AML-193 (cell line): ENCODE results near the gene DDX11.
"Not testable (repeated sequence)": the region's sequence is repeated elsewhere in the genome, so short reads cannot be mapped to it uniquely, and the experiment has no call there.

Experiments
- DNase-seq, 2 experiments: peaks; one replicate each; lab custom pipeline; 2025; lab: John Stamatoyannopoulos, UW

The DDX11 gene

DNA sequence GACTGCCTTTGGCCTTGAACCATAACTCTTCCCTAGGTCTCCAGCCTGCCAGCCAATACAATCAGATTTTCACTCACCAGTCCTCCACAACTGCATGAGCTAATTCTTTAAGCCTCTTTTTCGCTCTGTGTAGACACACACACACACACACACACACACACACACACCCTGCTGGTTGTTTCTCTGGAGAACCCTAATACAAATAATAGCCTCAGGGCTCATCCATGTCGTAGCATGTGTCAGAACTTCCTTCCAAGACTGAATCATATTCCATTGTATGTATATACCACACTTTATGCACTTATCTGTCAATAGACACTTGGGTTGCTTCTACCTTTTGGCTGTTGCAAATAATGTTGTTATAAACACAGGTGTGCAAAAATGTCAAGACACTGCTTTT lies 6.0 kb upstream of the DDX11 start:
- not testable (repeated sequence) for DNase-seq

DNA sequence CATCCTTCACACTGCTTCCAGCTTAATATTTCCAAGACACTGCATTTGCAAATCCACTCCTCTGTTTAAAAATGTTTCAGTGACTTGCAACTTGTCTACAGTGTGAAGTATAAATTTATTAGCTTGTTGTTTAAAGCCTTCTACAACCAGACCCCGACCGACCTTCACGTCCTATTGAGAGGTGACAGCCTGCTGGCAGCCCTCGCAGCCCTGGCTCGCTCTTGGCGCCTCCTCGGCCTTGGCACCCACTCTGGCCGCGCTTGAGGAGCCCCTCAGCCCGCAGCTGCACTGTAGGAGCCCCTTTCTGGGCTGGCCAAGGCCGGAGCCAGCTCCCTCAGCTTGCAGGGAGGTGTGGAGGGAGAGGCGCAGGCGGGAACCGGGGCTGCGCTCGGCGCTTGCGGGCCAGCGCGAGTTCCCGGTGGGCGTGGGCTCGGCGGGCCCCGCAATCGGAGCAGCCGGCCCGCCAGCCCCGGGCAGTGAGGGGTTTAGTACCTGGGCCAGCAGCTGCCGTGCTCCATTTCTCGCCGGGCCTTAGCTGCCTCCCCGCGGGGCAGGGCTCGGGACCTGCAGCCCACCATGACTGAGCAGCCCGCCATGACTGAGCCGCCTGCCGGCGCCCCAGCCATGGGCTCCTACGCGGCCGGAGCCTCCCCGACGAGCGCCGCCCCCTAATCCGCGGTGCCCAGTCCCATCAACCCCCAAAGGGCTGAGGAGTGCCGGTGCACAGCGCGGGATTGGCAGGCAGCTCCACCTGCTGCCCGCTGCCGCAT lies 2.5 kb upstream of the DDX11 start:
- not testable (repeated sequence) for DNase-seq

DNA sequence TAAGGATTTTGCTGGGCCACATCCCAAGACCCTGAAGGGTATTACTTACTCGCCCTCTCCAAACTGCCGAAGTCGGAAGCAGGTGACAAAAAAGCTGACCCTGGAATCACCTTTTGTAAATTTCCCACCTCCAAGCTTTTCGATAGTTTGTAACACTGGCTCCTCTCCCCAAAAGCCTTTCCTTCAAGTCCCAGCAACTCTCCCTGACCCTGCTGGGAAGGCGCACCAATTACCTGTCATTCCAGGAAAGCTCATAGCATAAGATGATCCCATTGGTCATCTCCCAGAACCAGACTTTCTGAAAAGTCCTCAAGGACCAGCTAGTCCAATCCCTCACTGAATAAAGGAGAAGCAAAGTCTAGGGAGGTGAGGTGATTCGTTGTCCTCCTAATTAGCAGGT lies 698 bp upstream of the DDX11 start:
- DNase-seq, result not testable (repeated sequence)

DNA sequence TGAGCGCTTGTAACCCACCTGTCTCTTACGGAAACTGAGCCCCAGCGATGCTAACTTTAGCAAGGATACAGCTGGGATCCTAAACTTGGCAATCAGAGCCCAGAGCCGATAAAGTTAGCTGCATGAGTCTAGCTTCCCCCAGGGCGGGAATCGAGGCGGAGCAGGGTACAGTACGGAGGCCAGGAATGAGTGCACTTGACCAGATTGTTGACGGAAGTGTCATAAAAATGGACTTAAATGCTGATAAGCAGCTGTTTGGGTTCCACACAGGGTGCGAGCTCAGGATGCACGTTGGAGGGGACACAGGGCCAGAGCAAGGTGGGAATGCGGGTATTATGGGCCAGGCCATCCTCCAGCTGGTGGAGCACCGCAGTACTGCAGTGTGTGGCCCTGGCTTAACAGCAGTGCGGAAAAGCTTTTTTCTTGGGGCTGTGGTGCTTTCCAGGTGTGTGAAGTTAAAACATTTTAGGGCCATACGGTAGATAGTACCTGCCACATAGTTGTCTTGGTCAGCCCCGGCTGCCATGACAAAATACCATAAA lies 744 bp downstream of the DDX11 start:
- not testable (repeated sequence) for DNase-seq

DNA sequence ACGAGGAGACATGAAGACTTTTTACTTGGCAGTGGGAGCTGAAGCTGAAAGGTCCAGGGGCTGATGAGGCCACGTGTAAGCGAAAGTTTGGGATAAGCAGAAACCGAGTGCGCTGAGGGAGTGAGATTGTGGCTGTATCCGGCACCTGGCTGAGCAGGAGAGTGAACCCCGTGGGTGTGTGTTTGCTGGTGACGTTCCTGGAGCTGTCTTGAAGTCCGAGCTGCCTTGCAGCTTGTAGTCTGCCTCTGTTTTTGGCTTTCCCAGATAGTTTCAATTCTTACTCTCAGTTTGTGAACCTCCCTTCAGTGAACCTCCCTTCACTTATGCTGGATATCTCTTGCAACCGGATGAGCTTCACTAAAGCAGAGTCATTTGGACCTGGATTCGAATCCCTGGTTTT lies 2.5 kb downstream of the DDX11 start:
- DNase-seq, result not testable (repeated sequence)

DNA sequence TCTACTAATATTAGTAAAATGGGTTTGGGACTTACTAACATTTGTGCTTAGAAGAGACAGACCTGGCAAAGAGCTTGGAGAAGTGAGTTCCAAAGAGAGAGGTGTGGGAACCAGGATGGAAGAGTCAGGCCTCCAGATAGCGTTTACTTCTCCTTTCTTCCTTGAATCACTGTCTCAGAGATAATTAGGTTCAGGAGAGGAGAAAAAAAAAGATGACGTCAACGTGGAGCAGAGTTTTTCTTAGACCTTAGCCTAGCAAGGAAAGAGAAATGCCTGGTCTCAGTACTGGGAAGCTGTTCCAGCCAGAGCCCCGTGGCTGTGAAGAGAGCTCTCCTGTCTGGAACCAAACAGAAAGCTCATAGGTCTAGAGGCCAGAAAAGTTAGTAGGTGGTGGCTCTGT lies 3.4 kb downstream of the DDX11 start:
- DNase-seq, result not testable (repeated sequence)

DNA sequence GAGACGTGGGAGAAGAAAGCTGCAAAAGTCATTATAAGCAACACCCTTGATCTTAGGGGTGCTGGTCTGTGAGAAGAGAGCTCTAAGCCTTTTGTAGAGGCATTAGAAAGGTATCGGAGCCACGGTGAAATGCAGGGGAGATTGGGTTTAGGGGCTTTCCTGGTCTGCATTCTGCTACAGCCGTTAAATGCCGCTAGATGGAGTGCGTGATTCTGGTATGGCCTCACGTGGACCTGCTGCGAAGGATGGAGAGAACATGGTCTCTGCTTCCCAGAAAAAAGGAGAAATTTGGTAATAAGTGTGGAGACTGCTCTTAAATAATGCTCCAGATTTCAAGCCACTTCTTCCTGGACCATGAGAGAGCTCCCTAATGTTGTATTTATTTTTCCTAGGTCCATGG lies 4.3 kb downstream of the DDX11 start:
- not testable (repeated sequence) for DNase-seq

DNA sequence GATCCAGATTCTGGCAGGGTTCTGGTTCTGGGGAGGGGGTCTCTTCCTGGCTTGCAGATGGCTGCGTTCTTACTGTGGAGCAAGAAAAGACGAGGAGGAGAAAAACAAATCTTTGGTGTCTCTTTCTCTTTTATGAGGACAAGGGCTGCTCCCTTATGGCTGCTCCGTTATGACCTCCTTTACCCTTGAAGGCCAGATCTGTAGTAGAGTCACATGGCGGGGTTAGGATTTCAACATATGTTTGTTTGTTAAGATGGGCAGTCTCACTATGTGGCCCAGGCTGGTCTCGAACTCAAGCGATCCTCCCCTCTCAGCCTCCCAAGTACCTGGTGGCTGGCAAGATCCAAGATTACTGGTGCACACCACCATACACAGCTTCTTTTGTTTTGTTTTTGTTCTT lies 5.8 kb downstream of the DDX11 start:
- not testable (repeated sequence) for DNase-seq

DNA sequence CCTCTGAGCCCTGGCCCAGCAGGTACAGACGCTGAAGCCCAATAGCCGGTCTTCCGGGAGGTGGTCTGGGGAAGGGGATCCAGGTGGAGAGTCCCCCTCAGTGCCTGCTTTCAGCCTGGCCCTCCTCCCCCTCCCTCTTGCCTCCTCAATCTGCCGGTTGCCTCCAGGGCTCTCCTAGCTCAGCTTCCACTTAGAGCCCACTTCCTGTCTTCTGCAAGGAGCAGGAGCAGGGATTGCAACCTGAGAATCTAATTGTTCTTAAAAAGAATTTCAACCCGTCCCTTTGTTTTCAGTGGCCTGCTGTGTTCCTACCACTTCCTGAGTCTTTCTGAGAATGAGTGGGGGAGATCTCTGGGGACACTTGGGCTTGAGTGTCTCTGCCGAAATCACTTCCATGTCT lies 6.6 kb downstream of the DDX11 start:
- not testable (repeated sequence) for DNase-seq

DNA sequence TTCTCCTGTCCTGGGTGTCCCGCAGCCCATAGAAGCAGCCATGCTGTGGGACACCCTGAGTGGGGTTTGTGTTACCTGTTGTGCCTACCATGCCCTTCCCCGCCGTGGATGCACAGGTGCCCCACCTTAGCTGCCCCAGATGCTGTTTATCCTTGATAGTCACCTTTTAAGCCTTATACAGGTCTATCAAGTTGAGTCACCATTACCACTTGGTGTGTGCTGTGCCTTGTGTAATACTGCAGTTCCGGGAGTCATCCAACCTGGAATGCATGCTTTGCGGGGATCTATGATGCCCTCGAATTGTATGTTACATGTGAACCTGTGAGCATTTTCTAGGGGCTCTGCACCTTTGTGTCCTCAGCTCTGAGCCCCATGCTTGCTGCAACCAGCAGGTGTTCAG lies 7.6 kb downstream of the DDX11 start:
- DNase-seq, result not testable (repeated sequence)

DNA sequence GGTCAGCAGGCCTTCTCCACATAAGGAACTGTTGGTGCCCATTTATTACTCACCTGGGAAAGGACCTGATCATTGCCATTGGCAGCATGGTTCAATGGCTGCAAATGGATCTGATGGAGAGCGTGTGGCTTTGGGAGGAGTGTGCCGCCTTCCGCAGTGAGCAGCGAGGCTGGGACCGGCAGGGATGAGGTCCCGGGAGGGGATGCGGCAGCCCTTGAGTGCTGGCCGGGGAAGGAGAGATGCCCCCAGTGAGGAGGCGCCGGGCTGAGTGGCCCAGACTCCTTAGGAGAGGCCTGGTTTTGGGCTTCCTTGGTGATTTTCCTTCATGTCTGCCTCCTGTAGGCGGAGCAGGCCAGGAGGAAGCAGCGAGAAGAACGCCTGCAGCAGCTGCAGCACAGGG lies 10.6 kb downstream of the DDX11 start:
- DNase-seq, result not testable (repeated sequence)

DNA sequence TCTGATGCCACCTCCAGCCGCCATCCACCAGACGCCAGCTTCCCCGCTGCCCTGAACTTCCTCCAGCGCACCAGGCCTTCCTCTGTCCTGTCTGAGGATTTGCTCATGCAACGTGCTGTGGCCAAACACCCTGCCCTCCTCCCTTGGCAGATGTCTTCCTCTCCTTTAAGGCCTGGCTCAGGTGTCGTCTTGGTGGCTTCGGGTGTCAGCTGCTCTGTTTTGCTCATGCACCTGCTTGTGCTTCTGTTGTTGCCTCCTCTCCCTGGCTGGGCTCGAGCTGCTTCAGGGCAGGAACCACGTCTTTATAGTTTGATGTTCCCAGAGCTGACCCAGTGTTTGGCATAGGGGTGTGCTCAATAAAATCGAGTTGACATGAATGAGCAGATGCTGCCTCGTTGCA lies 12.4 kb downstream of the DDX11 start:
- not testable (repeated sequence) for DNase-seq

DNA sequence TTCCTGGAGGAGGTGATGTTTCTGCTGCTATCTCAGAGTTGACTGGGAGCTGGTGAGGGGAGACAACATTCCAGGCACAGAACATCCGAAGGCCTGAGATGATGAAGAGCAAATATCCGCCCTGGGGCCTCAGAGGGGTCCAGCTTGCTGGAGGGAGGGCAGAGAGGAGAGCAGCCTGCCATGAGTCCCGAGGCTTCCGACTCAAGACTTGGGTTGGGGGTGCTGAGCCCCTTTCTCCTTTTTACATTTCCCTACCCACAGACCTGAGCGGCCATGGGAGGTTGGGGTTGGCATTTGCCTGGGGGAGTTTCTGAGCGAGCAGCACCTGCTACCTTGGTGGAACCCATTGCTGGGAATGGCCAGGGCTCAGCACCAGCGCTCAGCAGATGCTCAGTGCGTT lies 13.8 kb downstream of the DDX11 start:
- DNase-seq, result not testable (repeated sequence)

DNA sequence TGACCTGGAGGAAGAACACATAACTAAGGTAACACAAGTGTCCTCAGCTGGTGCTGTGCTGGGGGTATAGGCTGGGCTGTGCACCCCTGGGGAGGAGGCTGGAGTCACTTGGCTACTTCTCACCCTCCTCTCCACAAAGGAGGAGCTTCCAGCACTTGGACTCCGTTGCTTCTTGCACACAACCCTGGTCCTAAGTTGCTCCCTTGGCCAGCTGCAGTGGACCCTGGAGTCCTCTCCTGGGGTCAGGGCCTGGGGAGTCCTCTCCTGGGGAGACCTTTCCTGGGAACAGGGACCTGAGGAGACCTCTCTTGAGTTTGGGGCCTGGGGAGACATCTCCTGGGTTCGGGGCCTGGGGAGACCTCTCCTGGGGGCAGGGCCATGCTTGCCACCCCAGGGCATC lies 14.3 kb downstream of the DDX11 start:
- DNase-seq, result not testable (repeated sequence)

DNA sequence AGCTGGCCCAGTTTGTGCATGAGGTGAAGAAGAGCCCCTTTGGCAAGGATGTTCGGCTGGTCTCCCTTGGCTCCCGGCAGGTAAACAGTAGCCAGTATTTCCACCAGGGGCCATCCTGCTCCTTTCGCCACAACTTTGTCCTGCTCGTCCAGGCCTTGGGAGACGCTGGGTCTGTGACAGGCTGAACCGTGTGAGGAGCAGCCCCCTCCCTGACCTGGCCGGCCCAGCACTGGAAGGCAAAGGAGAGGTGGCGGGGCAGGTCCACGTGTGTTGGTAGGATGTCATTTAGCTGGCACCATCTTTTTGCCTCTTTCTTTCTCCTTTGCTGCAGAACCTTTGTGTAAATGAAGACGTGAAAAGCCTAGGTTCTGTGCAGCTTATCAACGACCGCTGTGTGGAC lies 15.4 kb downstream of the DDX11 start:
- DNase-seq, result no peak

DNA sequence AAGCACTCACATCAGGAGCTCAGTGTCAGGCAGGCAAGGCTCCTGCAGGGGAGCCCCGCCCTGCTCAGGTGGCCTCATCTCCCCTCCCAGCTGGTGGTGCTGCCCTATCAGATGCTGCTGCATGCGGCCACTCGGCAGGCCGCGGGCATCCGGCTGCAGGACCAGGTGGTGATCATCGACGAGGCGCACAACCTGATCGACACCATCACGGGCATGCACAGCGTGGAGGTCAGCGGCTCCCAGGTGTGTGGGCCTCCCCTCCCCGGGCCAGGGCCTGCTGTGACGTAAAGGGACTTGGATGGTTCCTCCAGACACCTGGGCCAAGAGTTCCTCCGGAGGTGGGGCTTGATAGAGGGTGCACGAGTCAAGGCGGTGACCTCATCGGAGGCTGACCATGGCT lies 18.0 kb downstream of the DDX11 start:
- DNase-seq, result not testable (repeated sequence)

DNA sequence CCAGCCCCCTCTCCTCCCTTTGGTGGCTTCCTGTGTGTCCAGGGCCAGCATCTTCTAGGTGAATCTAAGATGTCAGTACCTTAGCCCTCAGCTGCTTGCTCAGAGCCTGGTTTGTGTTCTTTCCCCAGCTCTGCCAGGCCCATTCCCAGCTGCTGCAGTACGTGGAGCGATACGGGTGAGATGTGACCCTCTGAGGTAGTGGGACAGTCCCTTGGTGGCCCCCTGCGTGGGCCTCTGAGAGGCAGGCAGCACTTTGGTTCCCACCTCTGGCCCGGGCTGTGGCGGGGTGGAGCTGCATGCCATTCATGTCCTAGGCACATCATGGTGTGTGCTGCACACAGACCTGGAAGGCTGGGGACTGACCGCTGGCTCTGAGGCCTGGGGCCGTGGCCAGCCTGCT lies 19.1 kb downstream of the DDX11 start:
- DNase-seq, result not testable (repeated sequence)

DNA sequence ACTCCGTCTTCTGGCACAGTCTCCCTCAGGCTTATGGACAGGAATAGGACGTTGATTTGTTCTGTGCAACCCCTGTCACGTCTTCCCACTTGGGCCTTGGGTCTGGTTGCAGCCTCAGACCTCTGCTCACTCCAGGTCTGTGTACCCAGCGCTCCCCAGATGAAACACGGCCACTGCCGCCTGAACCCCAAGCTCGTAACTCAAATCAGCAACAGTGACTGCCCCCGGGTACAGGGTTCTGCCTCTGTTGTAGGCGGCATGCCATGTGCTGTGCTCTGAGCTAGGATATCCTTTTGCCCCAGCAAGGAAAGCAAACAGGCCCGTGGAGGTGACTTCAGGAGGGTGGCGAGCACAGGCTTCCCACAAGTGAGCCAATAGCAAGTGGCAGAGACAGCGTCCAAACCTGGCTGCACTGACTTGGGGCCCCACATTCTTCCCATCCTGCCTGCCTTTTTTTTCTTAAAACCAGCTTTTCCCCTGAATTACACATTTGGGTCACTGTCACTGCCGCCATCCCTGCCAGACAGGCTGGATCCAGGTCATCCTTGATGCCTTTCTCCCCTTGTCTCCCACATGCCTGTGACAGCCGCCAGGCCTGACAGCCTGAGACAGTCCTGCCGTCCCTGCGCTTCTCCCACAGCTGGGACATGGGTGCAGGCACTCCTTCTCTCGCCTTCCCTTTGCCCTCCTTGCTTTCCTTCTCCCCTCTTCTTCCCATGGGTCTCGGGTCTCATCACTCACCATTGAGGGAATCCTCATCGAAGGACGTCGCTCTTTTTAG lies 21.6 kb downstream of the DDX11 start:
- DNase-seq, result not testable (repeated sequence)

DNA sequence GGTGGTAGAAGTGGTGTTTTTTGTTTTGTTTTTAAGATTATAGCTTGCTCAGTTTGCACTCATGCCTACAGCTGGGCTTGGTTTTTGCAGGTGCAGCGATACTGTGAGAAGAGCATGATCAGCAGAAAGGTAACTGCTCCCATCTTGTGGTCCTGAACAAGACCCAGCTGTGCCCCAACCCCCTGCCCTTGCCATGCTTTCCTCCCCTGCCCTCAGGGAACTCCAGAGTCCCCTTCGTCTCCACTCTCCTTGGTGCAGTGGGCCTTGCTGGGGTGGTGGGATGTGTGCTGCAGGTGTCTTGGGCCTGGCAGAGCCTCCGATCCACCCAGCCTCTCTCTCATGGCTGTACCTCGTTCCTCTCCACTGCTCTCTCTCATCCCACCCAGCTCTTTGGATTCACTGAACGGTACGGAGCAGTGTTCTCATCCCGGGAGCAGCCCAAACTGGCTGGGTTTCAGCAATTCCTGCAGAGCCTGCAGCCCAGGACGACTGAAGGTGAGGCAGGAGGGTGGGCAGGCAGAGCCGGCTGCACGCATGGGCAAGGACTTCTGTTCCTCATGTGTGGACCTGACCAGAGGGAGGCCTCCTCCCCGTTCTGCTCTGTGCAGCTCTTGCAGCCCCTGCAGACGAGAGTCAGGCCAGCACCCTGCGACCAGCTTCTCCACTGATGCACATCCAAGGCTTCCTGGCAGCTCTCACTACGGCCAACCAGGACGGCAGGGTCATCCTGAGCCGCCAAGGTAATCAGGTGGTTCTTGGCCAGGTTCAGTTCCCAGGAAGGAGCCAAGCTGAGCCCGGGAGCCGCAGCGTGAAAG lies 22.8 kb downstream of the DDX11 start:
- not testable (repeated sequence) for DNase-seq

DNA sequence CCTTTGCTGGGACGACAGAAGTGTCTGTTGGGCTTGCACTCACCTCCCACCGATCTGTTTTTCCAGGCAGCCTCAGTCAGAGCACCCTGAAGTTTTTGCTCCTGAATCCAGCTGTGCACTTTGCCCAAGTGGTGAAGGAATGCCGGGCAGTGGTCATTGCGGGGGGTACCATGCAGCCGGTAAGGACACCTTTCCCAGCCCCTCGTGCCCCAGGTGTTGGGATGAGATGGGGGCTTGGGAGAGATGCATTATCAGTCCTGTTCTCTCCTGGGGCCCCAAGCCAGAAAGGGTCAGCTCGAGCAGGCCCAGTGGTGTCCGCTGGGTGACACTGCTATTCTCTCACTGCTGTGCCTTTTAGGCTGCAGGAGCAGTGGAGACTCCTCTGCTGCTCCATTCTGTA lies 24.2 kb downstream of the DDX11 start:
- not testable (repeated sequence) for DNase-seq

DNA sequence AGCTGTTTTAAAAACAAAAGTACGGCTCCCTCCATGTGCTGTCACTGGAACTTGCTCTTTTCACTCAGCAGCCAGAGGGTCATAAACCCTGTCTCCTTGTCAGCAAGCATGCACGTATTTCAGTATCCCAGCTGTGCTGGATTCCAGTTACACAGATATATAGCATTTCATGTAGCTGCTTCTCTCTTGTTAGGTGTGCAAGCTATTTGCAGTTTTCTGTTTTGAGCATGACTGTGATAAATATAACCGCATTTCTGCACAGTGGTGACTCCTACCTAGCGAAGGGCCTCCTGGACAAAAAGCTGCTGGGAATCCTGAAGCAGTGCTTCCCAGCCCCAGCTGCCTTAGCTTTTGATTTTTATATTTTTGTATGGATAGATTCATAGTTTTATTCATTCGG lies 24.7 kb downstream of the DDX11 start:
- not testable (repeated sequence) for DNase-seq

DNA sequence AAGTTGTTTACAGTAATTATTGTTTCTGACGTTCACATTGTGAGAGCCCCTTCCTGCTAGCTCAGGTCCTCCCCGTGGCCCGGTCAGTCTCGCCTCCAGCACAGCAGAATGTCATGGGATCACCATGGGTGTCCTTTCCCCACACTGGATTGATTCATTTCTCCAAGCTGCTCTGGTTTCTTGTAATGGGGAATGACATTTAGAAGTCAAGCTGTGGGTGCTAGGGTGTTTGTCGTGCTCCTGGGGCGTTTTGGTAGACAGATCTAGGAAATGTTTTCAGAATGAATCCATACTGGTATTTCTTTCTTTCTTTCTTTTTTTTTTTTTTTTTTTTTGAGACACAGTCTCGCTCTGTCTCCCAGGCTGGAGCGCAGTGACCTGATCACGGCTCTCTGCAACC lies 25.1 kb downstream of the DDX11 start:
- DNase-seq, result not testable (repeated sequence)
